HCT116 (cell line): Measurements from ENCODE around the gene MINDY4. TPM values are rescaled to one million over a fixed set of nuclear protein-coding genes. Genes with fewer than 3 reads are reported as not detected.

Experiments
- ATAC-seq: fragments of 200-7000 bp; cut with Tn5 transposase; 2 replicates; pipeline ENCODE4 v1.9.1; 2020; ENCODE audit warnings: mild to moderate bottlenecking, moderate library complexity
- BruUV-seq: library from RNA; stranded (reverse); fragments of 400-500 nt; replicated peaks from 2 replicates; lab custom pipeline; 2021; lab: Mats Ljungman, UMichigan
- CTCF ChIA-PET: fragments of 300-600 bp; sonication (Branson Sonifier 250); formaldehyde crosslinking; loops from one replicate; lab custom pipeline; 2021; ENCODE audit warnings: antibody characterized with exemption; lab: Charles Lee
- POLR2A ChIA-PET: fragments of 300-600, 350-600 bp; sonication (Branson Sonifier 250); formaldehyde crosslinking; loops from one replicate; lab custom pipeline; 2021; ENCODE audit warnings: antibody characterized with exemption; lab: Charles Lee
- RAD21 ChIA-PET, 2 experiments: fragments of 300-600 bp; sonication (Branson Sonifier 250); formaldehyde crosslinking; loops; one replicate each; lab custom pipeline; 2023; ENCODE audit warnings: low total read pairs in 2 of 2; ENCODE audit not compliant: uncharacterized antibody in 2 of 2, unreplicated experiment in 2 of 2, low non-redundant PET in 1 of 2; lab: Charles Lee
- DNase-seq: peaks from one replicate; pipeline ENCODE4 v3.0.0-alpha.2; 2010; ENCODE audit warnings: low read depth, low spot score
- H2AFZ ChIP-seq: fragments of 200-600 bp; shearing (Covaris generic), sonication (generic); 2 replicates; pipeline ENCODE4 v1.6.1; 2017; ENCODE audit warnings: low read depth, mixed run types, mixed read lengths, antibody characterized with exemption, low read length; ENCODE audit not compliant: poor library complexity, severe bottlenecking
- H3K27ac ChIP-seq: 2 replicates; pipeline ENCODE4 v1.5.1; 2012; ENCODE audit warnings: low read depth, low read length
- H3K27me3 ChIP-seq: fragments of 200-600 bp; sonication (generic); 2 replicates; pipeline ENCODE4 v1.6.1; 2016; ENCODE audit warnings: mixed run types, low read length, mixed read lengths; ENCODE audit not compliant: insufficient read depth
- H3K36me3 ChIP-seq, 2 experiments: fragments of 200-500 bp in 1 of 2; fragments of 200-600 bp in 1 of 2; sonication (Bioruptor generic) in 1 of 2; sonication (generic) in 1 of 2; 2 replicates each; pipeline versions ENCODE4 v1.5.1 to v1.6.1; 2014 to 2016; ENCODE audit warnings: low read length in 2 of 2, inconsistent platforms in 1 of 2, mixed read lengths in 1 of 2, mixed run types in 1 of 2; ENCODE audit not compliant: insufficient read depth in 2 of 2, control insufficient read depth in 1 of 2
- H3K4me1 ChIP-seq, 2 experiments: fragments of 200-600 bp in 1 of 2; sonication (generic) in 1 of 2; 2 replicates each; pipeline versions ENCODE4 v1.5.1 to v1.6.1; 2012 to 2017; ENCODE audit warnings: low read length in 2 of 2, inconsistent platforms in 1 of 2, mild to moderate bottlenecking in 1 of 2, mixed read lengths in 1 of 2, mixed run types in 1 of 2, moderate library complexity in 1 of 2; ENCODE audit not compliant: insufficient read depth in 2 of 2, control insufficient read depth in 1 of 2
- H3K4me2 ChIP-seq: fragments of 200-600 bp; sonication (generic); 2 replicates; pipeline ENCODE4 v1.6.1; 2017; ENCODE audit warnings: mixed run types, low read length, mixed read lengths
- H3K4me3 ChIP-seq, 2 experiments: fragments of 200-600 bp in 1 of 2; sonication (generic) in 1 of 2; replicated peaks in 1 of 2; 2 replicates each; pipeline ENCODE4 v1.5.1; 2011 to 2016; ENCODE audit warnings: low read length in 2 of 2, control low read depth in 1 of 2, low read depth in 1 of 2, mild to moderate bottlenecking in 1 of 2, mixed read lengths in 1 of 2, mixed run types in 1 of 2
- H3K79me2 ChIP-seq: fragments of 200-600 bp; sonication (generic); 2 replicates; pipeline ENCODE4 v1.6.1; 2017; ENCODE audit warnings: mild to moderate bottlenecking, mixed run types, low read length, moderate library complexity, mixed read lengths; ENCODE audit not compliant: insufficient read depth
- H3K9ac ChIP-seq: fragments of 200-600 bp; sonication (generic); 2 replicates; pipeline ENCODE4 v1.6.1; 2016; ENCODE audit warnings: low read length, mixed read lengths
- H3K9me2 ChIP-seq: fragments of 200-600 bp; sonication (generic), shearing (Covaris generic); 2 replicates; pipeline ENCODE4 v1.6.1; 2017; ENCODE audit warnings: mixed run types, mild to moderate bottlenecking, moderate library complexity; ENCODE audit not compliant: insufficient read depth
- H3K9me3 ChIP-seq, 2 experiments: fragments of 200-500 bp in 1 of 2; fragments of 200-600 bp in 1 of 2; sonication (Bioruptor generic) in 1 of 2; sonication (generic) in 1 of 2; 2 replicates each; pipeline ENCODE4 v1.6.1; 2014 to 2017; ENCODE audit warnings: low read length in 2 of 2, mixed read lengths in 2 of 2, inconsistent platforms in 1 of 2, low read depth in 1 of 2, mild to moderate bottlenecking in 1 of 2, mixed run types in 1 of 2, moderate library complexity in 1 of 2; ENCODE audit not compliant: control insufficient read depth in 1 of 2, insufficient read depth in 1 of 2
- H4K20me1 ChIP-seq: fragments of 200-600 bp; sonication (generic), shearing (Covaris generic); 2 replicates; pipeline ENCODE4 v1.6.1; 2017; ENCODE audit warnings: mixed run types, mild to moderate bottlenecking, moderate library complexity; ENCODE audit not compliant: insufficient read depth
- ATF3 ChIP-seq: IDR thresholded peaks from 2 replicates; pipeline ENCODE4 v1.6.1; 2012
- CBX3 ChIP-seq: IDR thresholded peaks from 2 replicates; pipeline ENCODE4 v1.6.1; 2012; ENCODE audit warnings: low read depth
- CEBPB ChIP-seq: IDR thresholded peaks from 2 replicates; pipeline ENCODE4 v1.6.1; 2012; ENCODE audit warnings: low read depth
- EGR1 ChIP-seq: IDR thresholded peaks from 2 replicates; pipeline ENCODE4 v1.6.1; 2012; ENCODE audit warnings: low read depth
- JUND ChIP-seq: IDR thresholded peaks from 2 replicates; pipeline ENCODE4 v1.6.1; 2012
- MAX ChIP-seq: IDR thresholded peaks from 2 replicates; pipeline ENCODE4 v1.6.1; 2012
- POLR2AphosphoS5 ChIP-seq: IDR thresholded peaks from 2 replicates; pipeline ENCODE4 v1.6.1; 2011; ENCODE audit warnings: mild to moderate bottlenecking, low read depth, low read length, moderate library complexity
- RAD21 ChIP-seq: IDR thresholded peaks from 2 replicates; pipeline ENCODE4 v1.6.1; 2012; ENCODE audit warnings: low read depth, mild to moderate bottlenecking
- REST ChIP-seq: IDR thresholded peaks from 2 replicates; pipeline ENCODE4 v1.6.1; 2012; ENCODE audit warnings: low read depth
- SIN3A ChIP-seq: IDR thresholded peaks from 2 replicates; pipeline ENCODE4 v1.6.1; 2012; ENCODE audit warnings: low read depth
- SP1 ChIP-seq: IDR thresholded peaks from 2 replicates; pipeline ENCODE4 v1.6.1; 2012; ENCODE audit warnings: low read depth
- TCF7L2 ChIP-seq: IDR thresholded peaks from 2 replicates; pipeline ENCODE4 v1.7.0; 2011; ENCODE audit warnings: borderline replicate concordance, inconsistent platforms; ENCODE audit not compliant: insufficient read depth, insufficient read length; ENCODE audit errors: extremely low read depth
- YY1 ChIP-seq: IDR thresholded peaks from 2 replicates; pipeline ENCODE4 v1.6.1; 2011; ENCODE audit warnings: low read length, low read depth, moderate library complexity, mild to moderate bottlenecking; ENCODE audit not compliant: insufficient replicate concordance; ENCODE audit errors: extremely low read depth
- ZNF274 ChIP-seq: fragments of 200-500 bp; sonication (Bioruptor generic); IDR thresholded peaks from 2 replicates; pipeline ENCODE4 v1.6.1; 2014; ENCODE audit warnings: mild to moderate bottlenecking, low read depth, low read length, inconsistent platforms
- intact Hi-C: fragments of 100-400 bp; cut with micrococcal nuclease; formaldehyde crosslinking; loops from 2 replicates; pipeline ENCODE4 v1.10.0; 2022
- total RNA-seq: library from RNA; stranded (reverse); gene quantifications from one replicate; pipeline ENCODE4 v1.2.1, GENCODE V29; 2021; ENCODE audit not compliant: unreplicated experiment
- TF ChIP-seq, protein P1 (sequence below): IDR thresholded peaks from 2 replicates; pipeline ENCODE4 v1.6.1; 2011; ENCODE audit warnings: mild to moderate bottlenecking, low read length, moderate library complexity; ENCODE audit not compliant: insufficient replicate concordance; ENCODE audit errors: extremely low read depth

Gene MINDY4
- total RNA-seq, 1 experiment from 2014 or later = 6.1 TPM

GRCh38 chr7:30887464-30887872 is 116.3 kb downstream of the MINDY4 start:
- no peak overlapping the region for H3K4me2 ChIP-seq
- H2AFZ ChIP-seq = no peak overlapping the region
- no peak overlapping the region for H3K9ac ChIP-seq
- intact Hi-C loops = no loop called here
- ChIA-PET RAD21 (no interaction called here), CTCF (no interaction called here), POLR2A (no interaction called here)
- no peaks in the 10 kb centered on the region for H3K36me3 ChIP-seq
- no peak overlapping the region for H3K4me3 ChIP-seq
- no peak overlapping the region for H3K27ac ChIP-seq
- no peaks in the 10 kb centered on the region for H3K79me2 ChIP-seq
- no peaks in the 10 kb centered on the region for H3K27me3 ChIP-seq
- BruUV-seq = no TSS peak
- no peak for TF ChIP-seq JUND
- TF ChIP-seq ZNF274 = no peak
- TF ChIP-seq RAD21 = no peak
- no peak for TF ChIP-seq SIN3A
- TF ChIP-seq CBX3 = no peak
- no peak for TF ChIP-seq YY1
- no peak for TF ChIP-seq MAX
- TF ChIP-seq EGR1 = no peak
- TF ChIP-seq ATF3 = no peak
- TF ChIP-seq REST = no peak
- no peak for TF ChIP-seq TCF7L2
- no peak for TF ChIP-seq SP1
- TF ChIP-seq, protein P1, sequence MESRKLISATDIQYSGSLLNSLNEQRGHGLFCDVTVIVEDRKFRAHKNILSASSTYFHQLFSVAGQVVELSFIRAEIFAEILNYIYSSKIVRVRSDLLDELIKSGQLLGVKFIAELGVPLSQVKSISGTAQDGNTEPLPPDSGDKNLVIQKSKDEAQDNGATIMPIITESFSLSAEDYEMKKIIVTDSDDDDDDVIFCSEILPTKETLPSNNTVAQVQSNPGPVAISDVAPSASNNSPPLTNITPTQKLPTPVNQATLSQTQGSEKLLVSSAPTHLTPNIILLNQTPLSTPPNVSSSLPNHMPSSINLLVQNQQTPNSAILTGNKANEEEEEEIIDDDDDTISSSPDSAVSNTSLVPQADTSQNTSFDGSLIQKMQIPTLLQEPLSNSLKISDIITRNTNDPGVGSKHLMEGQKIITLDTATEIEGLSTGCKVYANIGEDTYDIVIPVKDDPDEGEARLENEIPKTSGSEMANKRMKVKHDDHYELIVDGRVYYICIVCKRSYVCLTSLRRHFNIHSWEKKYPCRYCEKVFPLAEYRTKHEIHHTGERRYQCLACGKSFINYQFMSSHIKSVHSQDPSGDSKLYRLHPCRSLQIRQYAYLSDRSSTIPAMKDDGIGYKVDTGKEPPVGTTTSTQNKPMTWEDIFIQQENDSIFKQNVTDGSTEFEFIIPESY = no peak
- no peak for TF ChIP-seq CEBPB
- TF ChIP-seq POLR2AphosphoS5 = no peak
- TF ChIP-seq, all 23 proteins: peak for 0
- no peak for ATAC-seq
- no peaks in the 10 kb centered on the region for H3K9me3 ChIP-seq
- no peaks in the 10 kb centered on the region for H4K20me1 ChIP-seq
- no peaks in the 10 kb centered on the region for H3K9me2 ChIP-seq
- peaks cover 0 to 4% of the 10 kb centered on the region in 2 experiments; a peak in 2 of 4 replicates for H3K4me1 ChIP-seq
- no peak for DNase-seq
